Measurements from ENCODE around the gene IRF3. TPM values are rescaled to one million over a fixed set of nuclear protein-coding genes. Genes with fewer than 3 reads are reported as not detected.
"Not testable (repeated sequence)": the region's sequence is repeated elsewhere in the genome, so short reads cannot be mapped to it uniquely, and the experiment has no call there.

Gene IRF3
- total RNA-seq, 1 donor from 2014 or later, result 46.7 TPM

DNA sequence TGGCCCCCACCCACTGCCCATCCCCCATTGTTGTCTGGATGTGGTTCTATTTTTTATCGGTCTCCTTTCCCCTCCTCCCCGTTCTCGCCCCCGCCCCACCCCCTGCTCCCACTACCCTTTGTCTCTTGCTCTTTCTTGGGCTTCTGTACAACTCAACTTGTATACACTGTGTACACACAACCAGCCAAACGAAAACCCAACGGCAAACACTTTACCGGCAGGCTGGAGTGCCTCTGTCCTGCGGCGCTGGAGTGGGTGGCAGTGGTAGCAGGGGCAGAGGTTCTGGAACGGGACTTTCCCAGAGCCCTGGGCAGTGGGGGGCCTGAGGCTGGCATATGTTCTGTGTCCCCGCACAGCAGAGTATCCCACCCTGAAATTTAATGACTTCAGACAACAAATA, 39.4 kb downstream of the IRF3 start:
- no peak for DNase-seq (ENCODE audit: low spot score)

DNA sequence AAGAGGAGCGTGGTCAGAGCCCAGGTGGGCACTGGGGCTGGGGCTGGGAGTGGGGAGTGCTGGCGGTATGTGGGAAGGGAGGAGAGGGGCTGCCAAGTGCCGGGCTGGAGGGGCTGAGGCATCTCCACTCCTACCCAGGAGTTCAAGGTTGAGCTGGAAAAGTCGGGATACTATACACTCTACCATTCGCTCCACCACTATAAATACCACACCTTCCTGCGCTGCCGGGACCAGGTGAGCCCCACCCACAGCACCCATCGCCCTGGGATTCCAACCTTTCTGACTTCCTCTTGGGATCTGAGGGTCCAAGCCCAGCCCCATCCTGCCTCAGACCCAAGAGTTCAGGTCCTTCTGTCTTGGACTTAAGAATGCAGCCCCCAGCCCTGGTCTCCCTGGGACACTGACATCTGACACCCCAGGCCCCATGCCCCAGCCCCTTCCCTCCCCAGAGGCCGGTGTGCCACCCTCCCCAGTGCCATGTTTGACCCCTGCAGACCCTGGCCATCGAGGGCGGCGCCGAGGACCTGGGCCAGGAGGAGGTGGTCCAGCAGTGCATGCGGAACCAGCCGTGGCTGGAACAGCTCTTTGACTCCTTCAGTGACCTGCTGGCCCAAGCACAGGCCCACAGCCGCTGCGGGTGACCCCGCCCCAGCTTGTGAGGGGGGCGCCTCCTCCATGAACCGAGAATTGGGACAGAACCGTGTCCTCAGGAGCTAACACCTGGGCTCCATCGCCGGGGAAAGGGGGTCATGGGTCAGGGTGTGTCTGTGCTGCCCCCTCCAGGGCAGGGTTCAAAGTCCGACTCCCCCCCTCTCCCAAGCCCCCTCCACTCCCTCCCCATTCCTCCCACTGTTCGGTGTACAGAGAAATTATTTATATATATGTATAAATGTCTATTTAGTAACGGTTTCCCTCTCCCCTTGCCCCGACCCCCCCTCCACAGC, 40.4 kb downstream of the IRF3 start:
- DNase-seq (ENCODE audit: low spot score), result no peak

DNA sequence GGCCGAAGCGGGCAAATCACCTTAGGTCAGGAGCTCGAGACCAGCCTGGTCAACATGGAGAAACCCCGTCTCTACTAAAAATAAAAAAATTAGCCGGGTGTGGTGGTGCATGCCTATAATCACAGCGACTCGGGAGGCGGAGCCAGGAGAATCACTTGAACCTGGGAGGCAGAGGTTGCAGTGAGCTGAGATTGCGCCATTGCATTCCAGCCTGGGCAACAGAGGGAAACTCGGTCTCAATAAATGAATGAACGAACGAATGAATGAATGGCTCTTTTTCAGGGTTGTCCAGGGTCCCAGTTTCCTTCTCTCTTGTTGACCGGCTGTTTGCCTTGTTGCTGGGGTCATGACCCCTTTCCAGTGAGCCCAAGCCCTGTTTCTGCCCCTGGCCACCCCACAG, 47.8 kb downstream of the IRF3 start:
- not testable (repeated sequence) for DNase-seq (ENCODE audit: low spot score)

DNA sequence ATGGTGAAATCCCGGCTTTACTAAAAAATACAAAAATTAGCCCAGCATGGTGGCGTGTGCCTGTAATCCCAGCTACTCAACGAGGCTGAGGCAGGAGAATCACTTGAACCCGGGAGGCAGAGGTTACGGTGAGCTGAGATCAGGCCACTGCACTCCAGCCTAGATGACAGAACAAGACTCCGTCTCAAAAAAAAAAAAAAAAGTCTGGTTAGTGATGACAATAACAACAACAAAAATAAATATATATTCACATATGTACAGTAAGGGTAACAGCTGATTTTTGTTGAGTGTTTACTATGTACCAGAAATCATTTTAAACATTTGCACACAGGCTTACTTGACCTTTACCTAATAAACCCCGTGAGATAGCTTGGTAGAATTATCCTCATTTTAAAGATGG, 48.7 kb downstream of the IRF3 start:
- no peak for DNase-seq (ENCODE audit: low spot score)

DNA sequence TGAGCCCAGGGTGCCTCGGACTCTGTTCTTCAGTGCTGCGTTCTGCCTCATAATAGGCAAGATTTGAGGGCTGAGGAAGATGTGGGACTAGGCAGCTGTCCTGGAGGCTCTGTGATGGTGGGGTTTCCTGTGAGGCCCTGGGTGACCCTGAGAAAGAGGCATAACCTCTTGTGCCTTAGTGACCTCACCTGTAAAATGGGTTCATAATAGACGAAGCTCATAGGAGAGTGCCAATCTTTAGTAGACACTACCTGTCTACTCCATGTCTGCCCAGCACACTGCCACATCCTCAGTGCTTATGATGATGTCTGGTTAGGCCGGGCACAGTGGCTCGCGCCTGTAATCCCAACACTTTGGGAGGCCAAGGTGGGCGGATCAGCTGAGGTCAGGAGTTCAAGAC, 49.1 kb downstream of the IRF3 start:
- no peak for DNase-seq (ENCODE audit: low spot score)

DNA sequence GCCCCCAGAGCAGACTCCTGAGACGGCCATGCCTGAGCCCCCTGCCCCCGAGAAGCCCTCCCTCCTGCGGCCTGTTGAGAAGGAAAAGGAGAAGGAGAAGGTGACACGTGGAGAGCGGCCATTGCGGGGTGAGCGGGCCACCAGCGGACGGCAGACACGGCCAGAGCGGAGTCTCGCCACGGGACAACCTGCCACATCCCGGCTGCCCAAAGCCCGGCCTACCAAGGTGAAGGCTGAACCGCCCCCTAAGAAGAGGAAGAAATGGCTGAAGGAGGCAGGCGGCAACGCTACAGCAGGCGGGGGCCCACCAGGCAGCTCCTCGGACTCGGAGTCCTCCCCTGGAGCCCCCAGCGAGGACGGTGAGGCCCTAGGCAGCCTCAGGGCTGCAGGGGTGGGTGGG, 49.8 kb downstream of the IRF3 start:
- DNase-seq (ENCODE audit: low spot score), result no peak

DNA sequence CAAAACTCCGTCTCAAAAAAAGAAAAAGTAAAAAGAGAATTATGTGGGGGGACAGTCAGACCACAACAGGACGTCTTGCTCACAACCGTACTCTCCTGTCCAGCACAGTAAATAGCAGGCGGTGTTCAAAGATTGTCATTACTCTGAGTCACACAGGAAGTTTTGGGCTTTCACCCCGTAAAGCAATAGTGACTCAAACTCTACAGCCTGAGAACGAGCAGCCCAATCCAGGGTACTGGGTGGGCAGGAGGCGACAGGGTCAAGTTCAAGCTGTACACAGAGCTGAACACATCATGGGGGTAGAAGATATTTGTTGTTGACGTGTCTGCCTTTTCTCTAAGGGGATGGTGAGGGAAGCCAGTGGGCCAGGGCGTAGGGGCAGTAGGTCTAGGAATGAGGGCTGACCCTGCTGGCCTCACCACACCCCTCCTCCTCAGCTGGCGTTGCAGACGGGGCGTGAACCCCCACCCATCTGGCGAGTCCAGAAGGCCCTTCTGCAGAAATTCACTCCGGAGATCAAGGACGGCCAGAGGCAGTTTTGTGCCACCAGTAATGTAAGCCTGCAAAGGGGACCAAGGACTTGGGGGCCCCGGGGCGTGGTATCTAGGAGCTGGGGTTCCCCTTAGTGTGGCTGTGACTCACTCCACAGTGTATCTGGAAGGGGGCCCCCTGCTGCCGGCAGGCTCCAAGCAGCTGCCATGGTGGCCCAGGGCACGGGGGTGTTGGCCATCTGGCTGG, 51.4 kb downstream of the IRF3 start:
- DNase-seq (ENCODE audit: low spot score), result no peak

DNA sequence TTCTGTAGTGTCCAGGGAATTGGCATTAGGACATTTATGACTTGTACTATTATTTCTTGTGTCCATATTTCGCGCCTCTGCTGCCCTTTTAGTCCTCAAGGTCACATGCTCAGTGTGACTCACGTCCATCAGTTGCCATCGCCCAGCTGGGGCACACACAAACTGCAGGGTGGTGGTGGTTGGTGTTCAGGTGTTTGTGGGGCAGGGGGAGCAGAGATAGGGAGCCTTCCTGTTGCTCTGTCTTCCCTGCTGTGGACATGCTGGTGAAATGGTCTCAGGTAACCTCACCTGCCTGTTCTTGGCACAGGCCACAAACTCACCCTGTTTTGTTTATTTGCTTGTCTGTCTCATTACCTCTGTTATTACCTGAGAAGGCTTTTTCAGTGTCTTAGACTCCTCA, 52.3 kb downstream of the IRF3 start:
- no peak for DNase-seq (ENCODE audit: low spot score)

Small RNA genes lying within 50 kb of the gene (microRNA-seq; reads per million reads assigned to microRNA genes)
- not detected for gene MIR5088 (ENCODE audit: borderline number of aligned reads)

Other genes with a start within 250 kb of the IRF3 start
- gene PTH2, start 242.4 kb downstream of the IRF3 start, total RNA-seq, result not detected
- gene GFY, start 240.5 kb downstream of the IRF3 start, total RNA-seq, result not detected
- 2.3 TPM for gene SLC17A7, start 224.3 kb downstream of the IRF3 start, total RNA-seq
- 50.2 TPM for gene PIH1D1, start 214.0 kb downstream of the IRF3 start, total RNA-seq
- 32.1 TPM for gene ALDH16A1, start 212.6 kb downstream of the IRF3 start, total RNA-seq
- 6.2 TPM for gene FLT3LG, start 191.6 kb downstream of the IRF3 start, total RNA-seq
- 2,027 TPM for gene RPL13A, start 178.2 kb downstream of the IRF3 start, total RNA-seq
- gene RPS11, start 169.4 kb downstream of the IRF3 start, total RNA-seq, result 1,458 TPM
- 476 TPM for gene FCGRT, start 153.2 kb downstream of the IRF3 start, total RNA-seq
- gene RCN3, start 137.9 kb downstream of the IRF3 start, total RNA-seq, result 76.2 TPM
- 46.0 TPM for gene NOSIP, start 85.3 kb downstream of the IRF3 start, total RNA-seq
- gene PRRG2, start 84.5 kb downstream of the IRF3 start, total RNA-seq, result 1.1 TPM
- 22.3 TPM for gene PRR12, start 74.7 kb downstream of the IRF3 start, total RNA-seq
- gene RRAS, start 25.7 kb downstream of the IRF3 start, total RNA-seq, result 107 TPM
- 64.3 TPM for gene SCAF1, start 23.6 kb downstream of the IRF3 start, total RNA-seq
- 10.7 TPM for gene BCL2L12, start 76 bp upstream of the IRF3 start, total RNA-seq
- 105 TPM for gene PRMT1, start 11.4 kb upstream of the IRF3 start, total RNA-seq
- gene ADM5, start 23.7 kb upstream of the IRF3 start, total RNA-seq, result 1.3 TPM
- 7.2 TPM for gene CPT1C, start 25.3 kb upstream of the IRF3 start, total RNA-seq
- gene TSKS, start 97.4 kb upstream of the IRF3 start, total RNA-seq, result 1.0 TPM
- 96.4 TPM for gene AP2A1, start 101.1 kb upstream of the IRF3 start, total RNA-seq
- gene FUZ, start 147.4 kb upstream of the IRF3 start, total RNA-seq, result 12.7 TPM
- gene MED25, start 152.4 kb upstream of the IRF3 start, total RNA-seq, result 40.4 TPM
- gene PTOV1, start 185.3 kb upstream of the IRF3 start, total RNA-seq, result 99.4 TPM
- 57.6 TPM for gene PNKP, start 201.7 kb upstream of the IRF3 start, total RNA-seq
- 38.8 TPM for gene AKT1S1, start 211.5 kb upstream of the IRF3 start, total RNA-seq
- gene TBC1D17, start 211.8 kb upstream of the IRF3 start, total RNA-seq, result 39.9 TPM
- gene IL4I1, start 231.0 kb upstream of the IRF3 start, total RNA-seq, result 2.3 TPM

All from mesenteric fat pad (tissue), 1 donor.